T-helper 2 cell treated with Interferon-gamma antibody and Interleukin-4, amounts not matched to agents 100 ng/mL and 5 ng/mL, for 36 hours (primary cell): ENCODE measurements around the gene ELOVL5. TPM values are rescaled to one million over a fixed set of nuclear protein-coding genes. Genes with fewer than 3 reads are reported as not detected.
"Not testable (repeated sequence)": the region's sequence is repeated elsewhere in the genome, so short reads cannot be mapped to it uniquely, and the experiment has no call there.

Experiments
- intact Hi-C: fragments of 100-400 bp; cut with micrococcal nuclease; formaldehyde crosslinking; loops from one replicate; pipeline ENCODE4 v1.15.1; 2023
- total RNA-seq: library from RNA; stranded (reverse); gene quantifications from 2 replicates; pipeline ENCODE4 v1.2.3, GENCODE V29; 2022

The ELOVL5 gene
- total RNA-seq, 1 donor from 2014 or later = 121 TPM

DNA sequence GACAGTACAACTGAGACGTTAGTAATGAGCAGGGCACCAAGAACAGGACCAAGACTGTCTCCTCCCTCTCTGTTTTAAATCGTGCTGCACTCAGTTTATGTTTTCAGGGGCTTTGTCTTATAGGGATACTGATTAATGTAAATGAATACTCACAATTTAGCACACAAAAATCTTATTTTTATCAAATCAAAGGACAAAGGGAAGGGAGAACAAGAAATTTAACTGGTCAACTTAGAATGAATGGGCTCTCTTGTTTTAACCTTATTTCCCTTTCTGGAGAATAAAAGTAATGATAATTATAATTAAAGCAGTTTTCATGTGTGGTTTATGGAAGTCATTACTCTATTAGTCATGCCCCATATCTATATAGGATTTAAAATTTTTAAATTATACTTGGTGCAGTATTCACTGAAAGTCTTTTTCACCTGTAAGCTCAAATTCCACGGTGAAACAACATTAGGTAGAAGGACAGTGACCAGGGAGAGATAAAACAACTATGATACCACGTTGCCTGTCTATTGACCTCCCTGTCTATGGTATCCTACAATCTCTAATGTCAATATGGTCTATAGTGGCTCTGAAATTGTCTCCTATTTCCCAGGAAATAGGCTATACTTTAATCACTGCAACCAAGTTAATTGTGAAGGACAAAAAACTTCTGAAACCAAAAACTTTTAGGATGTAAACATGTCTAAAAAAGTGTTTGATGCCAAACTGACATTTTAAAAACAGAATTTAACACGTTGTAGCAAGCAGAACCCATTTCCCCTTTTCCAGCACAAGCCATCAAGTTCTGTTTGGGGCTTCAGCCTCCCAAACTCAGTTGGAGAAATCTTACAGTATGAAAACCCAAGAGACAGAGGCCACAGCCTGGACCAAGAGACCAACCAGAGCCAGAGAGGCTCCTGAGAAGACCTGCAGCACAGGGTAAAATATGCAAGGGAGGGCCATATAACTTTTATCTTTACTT, 15.0 kb downstream of the ELOVL5 start:
- intact Hi-C loops = loop anchor here (2.0 kb wide), 1 partner anchor 21 kb away; no protein-coding TSS in a partner anchor

DNA sequence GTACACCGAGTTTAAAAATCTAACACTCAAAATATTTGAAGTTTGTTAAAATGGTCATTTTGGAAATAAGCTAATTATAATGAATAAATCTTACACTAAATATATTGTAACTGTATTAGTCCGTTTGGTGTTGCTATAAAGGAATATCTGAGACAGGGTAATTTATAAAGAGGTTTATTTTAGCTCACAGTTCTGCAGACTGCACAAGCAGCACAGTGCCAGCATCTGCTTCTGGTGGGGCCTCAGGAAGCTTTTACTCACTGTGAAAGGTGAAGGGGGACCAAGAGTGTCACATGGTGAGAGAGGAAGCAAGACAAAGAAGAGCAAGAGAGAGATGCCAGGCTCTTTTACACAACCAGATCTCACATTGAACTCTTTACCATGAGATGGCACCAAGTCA, 17.1 kb downstream of the ELOVL5 start:
- intact Hi-C loops = no loop called here

DNA sequence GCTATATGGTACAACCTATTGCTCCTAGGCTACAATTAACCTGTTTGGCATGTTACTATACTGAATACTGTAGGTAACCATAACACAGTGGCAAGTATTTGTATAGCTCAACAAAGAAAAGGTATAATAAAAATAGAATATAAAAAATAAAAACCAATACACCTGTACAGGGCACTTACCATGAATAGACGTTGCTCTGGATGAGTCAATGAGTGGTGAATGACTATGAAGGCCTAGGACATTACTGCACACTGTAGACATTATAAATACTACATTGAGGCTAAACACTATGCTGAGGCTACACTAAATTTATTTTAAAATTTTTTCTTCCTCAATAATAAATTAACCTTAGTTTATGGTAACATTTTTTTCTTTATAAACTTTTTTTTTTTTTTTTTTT, 18.6 kb downstream of the ELOVL5 start:
- intact Hi-C loops = no loop called here

- intact Hi-C loops = no loop called here
Measured at GRCh38 chr6:53328375-53328774, 20.4 kb downstream of the ELOVL5 start.

- intact Hi-C loops = no loop called here
Measured at GRCh38 chr6:53327017-53327395, 21.7 kb downstream of the ELOVL5 start.

DNA sequence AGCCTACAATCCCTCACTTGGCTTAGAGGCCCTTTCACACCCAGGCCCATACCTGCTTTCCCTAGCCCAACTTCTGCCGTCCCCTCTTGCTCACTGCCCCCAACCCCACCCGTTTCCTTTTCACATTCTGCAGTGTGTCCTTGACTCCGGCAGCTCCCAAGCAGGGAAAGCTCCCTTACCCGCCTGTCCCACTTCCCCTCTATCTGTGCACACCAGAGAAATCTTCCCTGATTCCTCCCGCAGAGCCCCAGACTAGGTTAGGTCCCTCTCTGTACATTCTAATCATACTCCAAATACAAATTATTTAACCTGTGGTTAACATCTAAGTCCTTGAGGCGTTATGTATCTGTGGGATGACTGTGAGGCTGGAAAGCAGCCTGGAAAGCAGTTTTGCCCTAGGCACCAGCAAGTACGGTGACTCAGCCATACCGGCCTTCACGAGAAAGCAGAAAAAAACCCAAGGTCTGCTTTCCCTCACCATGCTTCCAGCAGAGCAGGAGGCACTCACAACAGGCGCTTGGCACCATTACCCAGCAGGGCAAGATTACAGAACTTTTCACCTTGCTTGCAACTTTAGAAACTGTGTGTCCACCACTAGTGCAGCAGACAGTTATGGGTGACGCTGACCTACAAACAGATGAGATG, 22.3 kb downstream of the ELOVL5 start:
- intact Hi-C loops = no loop called here

GRCh38 chr6:53325785-53326184, 23.0 kb downstream of the ELOVL5 start:
- intact Hi-C loops = no loop called here

DNA sequence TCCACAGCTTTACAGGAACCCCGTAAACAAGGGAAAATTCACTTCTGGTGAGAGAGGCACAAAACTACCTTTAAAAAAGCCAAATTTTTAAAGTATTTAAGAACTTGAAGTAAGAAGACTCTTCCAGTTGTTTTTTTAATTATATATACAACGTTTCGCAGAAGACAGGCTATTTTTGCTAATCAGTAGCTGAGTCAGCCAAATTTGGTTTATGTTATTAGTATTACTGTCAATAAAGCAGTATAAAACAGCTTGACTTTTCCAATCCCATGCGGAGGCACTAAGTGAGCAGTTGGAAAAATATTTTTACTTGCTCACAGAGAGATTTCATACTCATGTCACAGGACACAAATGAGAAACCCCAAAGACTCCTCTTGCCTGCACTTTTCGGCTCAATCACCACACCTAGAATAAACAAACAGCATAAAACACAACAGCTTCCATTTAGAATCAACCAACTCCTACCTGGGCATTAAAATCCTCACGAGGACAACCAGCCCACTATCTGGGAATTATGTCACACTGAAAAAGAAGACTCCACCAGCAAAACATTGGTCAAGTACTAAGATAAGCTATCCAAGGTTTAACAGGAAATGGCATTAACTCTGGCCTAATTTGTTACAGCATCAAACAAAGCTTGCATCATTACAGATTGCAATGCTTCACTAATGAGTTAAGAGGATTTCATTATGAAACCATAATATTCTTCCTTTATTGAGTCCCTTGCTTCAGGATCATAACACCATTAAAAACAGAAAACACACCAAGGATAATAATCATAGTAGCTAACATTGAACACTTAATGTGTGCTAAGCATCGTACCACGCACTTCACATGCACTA, 26.3 kb downstream of the ELOVL5 start:
- intact Hi-C loops = no loop called here

GRCh38 chr6:53321701-53322100, 27.0 kb downstream of the ELOVL5 start:
- intact Hi-C loops = no loop called here

DNA sequence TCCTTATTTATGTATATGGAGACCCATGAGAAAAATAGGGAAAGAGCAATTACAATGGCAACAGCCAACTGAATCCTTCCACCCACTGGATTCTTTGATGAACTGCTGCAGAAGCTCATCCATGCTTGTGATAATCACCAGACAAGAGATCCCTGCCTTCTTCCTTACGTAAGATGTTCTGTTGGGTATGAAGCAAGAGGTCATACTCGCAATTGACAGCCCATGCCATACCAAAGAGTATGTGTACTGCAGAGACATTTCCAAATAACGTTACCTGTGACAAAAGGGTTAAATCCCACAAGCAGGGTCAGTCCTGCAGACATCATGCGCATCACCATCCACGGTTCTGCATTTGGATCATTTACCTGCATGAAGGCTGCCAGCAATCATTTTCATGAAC, 27.8 kb downstream of the ELOVL5 start:
- intact Hi-C loops = no loop called here

- intact Hi-C loops = no loop called here
Measured at GRCh38 chr6:53318429-53318828, 30.3 kb downstream of the ELOVL5 start.

- intact Hi-C loops = no loop called here
Measured at GRCh38 chr6:53317861-53318260, 30.9 kb downstream of the ELOVL5 start.

DNA sequence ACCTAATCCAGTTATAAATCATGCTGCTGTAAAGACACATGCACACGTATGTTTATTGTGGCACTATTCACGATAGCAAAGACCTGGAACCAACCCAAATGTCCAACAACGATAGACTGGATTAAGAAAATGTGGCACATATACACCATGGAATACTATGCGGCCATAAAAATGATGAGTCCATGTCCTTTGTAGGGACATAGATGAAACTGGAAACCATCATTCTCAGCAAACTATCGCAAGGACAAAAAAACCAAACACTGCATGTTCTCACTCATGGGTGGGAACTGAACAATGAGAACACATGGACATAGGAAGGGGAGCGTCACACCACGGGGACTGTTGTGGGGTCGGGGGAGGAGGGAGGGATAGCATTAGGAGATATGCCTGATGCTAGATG, 31.5 kb downstream of the ELOVL5 start:
- intact Hi-C loops = not testable (repeated sequence)

GRCh38 chr6:53316142-53316541, 32.6 kb downstream of the ELOVL5 start:
- intact Hi-C loops = no loop called here

DNA sequence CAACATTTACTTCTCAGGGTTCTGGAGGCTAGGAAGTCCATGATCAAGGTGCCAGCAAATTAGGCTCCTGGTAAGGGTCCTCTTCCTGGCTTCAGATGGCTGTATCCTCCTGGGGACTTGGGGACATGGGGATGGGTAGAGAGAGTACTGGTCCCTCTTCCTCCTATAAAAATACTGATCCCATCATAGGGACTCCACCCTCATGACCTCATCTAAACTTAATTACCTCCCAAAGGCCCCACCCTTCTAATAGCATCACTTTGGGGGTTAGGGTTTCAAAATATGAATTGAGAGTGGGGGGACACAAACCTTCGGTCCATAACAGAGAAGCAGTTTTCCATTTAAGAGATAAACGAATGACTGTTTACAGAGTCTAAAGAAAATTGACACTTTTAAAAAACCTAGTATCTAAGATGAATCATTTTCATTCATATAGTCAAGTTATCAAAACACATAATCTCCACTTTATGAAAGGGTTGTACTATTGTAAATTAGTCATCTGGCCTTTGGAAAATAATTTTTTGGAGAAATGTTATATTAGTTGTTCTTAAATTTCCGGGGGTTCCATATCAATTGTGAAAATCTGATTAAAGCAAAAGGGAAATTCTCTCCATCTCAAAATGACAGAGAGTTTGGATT, 33.5 kb downstream of the ELOVL5 start:
- intact Hi-C loops = no loop called here

GRCh38 chr6:53313784-53314400, 34.9 kb downstream of the ELOVL5 start:
- intact Hi-C loops = loop anchor here (2.0 kb wide), 1 partner anchor 21 kb away; no protein-coding TSS in a partner anchor

DNA sequence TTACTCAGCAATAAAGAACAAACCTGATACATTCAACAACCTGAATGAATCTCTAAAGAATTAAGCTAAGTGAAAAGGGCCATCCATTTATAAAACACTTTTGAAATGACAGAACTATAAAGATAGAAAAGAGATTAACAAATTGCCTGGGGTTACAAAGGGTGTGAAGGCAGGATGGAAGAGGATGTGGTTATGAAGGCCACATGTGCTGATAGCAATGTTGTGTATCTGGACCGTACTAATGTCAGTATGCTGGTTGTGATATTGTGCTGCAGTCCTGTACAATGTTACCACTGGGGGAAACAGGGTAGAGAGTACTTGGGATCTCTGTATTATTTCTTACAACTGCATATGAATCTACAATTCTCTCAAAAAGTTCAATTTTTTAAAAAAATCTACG, 36.4 kb downstream of the ELOVL5 start:
- intact Hi-C loops = loop anchor here (1.0 to 2.0 kb wide), 2 partner anchors 22 to 35 kb away; no protein-coding TSS in a partner anchor

- intact Hi-C loops = no loop called here
Measured at GRCh38 chr6:53311586-53311935, 37.2 kb downstream of the ELOVL5 start.

GRCh38 chr6:53310771-53311585, 37.8 kb downstream of the ELOVL5 start:
- intact Hi-C loops = no loop called here

- intact Hi-C loops = no loop called here
Measured at GRCh38 chr6:53309901-53310300, 38.8 kb downstream of the ELOVL5 start.
